Stimulated activated CD4-positive, alpha-beta T cell treated with anti-CD3 and anti-CD28 coated beads, Interleukin-2, amount 100 ng/mL, for 24 hours (primary cell): ENCODE results near the gene DNAJC17.

Experiments
- DNase-seq, 2 donors: peaks; one replicate each; pipeline ENCODE4 v3.0.0-alpha.2; 2020

The DNAJC17 gene

GRCh38 chr15:40828447-40829036 lies 21.3 kb upstream of the DNAJC17 start, which contains the start of gene PPP1R14D:
TSS of gene PPP1R14D (minus strand) at chr15:40828708. CDS start at chr15:40828641, 67 bp downstream.
- no peak for DNase-seq

GRCh38 chr15:40826423-40827075 lies 19.3 kb upstream of the DNAJC17 start:
- no peak for DNase-seq

- no peak for DNase-seq
Measured at GRCh38 chr15:40825661-40826422, 18.6 kb upstream of the DNAJC17 start.

- no peak for DNase-seq
Measured at GRCh38 chr15:40823572-40824343, 16.5 kb upstream of the DNAJC17 start.

GRCh38 chr15:40821195-40821594 lies 13.9 kb upstream of the DNAJC17 start:
- no peak for DNase-seq

DNA sequence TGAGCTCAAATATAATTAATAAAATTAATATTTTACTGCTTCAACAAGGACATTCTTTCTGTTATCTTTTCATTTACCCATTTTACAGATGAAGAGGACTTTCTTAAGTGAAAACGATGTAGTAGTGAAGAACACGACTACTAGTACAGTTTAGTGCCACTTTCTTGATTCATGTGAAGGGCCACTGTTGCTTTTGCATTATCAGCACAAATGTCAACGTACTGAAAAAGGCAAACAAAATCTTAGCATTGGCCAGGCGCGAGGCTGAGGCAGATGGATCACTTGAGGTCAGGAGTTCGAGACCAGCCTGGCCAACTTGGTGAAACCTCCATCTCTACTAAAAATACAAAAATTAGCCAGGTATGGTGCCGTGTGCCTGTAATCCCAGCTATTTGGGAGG lies 11.8 kb upstream of the DNAJC17 start:
- no peak for DNase-seq

- DNase-seq: no peak
Measured at GRCh38 chr15:40815042-40815698, 7.9 kb upstream of the DNAJC17 start.

- no peak for DNase-seq
Measured at GRCh38 chr15:40812721-40813425, 5.6 kb upstream of the DNAJC17 start.

DNA sequence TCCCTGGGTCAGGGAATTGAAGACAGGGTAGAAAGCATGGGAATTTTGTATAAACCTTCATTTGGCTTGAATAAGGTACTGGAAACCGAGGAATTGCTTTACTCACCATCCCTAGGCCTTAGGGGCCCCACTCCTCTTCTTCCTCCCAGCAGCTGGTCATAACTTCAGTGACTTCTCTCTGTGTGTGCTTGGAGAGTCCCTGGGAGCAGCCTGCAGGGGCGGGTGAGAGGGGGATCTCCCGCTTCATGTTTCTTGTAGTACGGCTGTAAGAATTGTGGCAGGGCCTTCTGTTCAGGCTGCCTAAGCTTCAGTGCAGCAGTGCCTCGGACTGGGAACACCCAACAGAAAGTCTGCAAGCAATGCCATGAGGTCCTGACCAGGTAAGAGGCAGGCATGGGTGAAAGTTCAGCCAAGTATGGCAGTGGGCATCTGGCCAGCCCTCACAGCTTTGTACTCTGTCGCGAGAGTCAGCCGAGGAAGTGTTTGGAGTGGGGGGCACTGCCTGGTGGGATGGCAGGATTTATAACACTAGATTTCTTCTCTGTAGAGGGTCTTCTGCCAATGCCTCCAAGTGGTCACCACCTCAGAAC lies 1.7 kb upstream of the DNAJC17 start:
- no peak for DNase-seq

DNA sequence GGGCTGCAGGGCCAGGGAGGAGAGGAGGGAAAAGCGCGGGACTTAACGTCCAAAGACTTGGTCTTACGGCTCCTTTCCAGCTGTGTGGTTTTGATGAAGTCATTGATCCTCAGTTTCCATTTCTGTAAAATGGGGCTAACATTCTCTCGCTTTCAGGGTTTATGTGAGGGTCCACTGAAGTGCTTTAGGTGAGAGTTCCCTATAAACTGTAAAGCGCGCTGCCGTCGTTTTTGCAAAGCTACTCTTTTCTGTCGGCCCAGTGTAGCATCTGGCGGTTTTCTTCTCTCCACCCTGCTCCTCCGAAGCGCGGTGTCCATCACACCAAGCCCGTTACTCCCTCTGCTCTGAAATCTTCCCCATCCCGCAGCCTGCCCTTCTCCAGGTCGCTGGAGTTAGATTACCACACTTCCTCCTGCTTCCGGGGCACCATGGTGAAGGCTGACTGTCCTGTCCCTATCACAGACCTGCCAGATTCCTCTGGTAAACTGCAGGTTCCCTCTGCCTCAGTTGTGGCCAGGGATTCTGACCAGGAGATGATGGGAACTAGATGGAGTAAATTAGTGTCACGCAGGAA lies 702 bp upstream of the DNAJC17 start:
- no peak for DNase-seq

DNA sequence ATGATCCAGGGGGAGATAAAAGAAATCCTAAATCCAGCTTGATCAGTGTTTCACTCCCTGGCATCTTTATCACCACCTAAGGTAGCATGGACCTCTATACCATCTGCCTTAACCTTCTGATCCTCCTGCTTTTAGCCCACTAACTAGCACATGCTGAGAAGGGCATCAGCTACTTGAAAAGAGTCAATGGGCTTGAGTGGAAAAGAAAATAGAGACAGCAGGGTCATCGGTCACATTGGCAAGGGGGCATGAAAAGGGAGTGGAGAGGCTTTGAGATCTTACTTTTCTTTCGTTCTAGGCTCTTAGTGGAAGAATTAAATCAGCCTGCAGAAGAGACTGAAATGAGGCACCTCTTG lies 623 bp downstream of the DNAJC17 start:
- no peak for DNase-seq

DNA sequence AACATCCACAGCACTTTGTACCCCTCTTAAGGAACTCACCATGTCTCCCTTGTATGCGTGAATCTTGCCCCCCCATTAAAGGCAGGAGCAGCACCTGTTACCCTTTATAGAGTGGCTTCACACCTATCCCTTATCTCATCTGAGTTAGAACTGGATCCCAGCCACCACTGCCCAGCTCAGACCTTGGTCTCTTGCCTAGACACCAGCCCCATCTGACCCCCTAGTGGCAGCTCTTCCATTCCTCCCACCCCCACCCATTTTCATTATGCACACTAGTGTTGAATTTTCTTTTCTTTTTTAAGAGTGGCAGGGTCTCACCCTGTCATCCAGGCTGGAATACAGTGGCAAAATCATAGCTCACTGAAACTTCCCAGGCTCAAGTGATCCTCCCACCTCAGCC lies 3.6 kb downstream of the DNAJC17 start:
- no peak for DNase-seq

DNA sequence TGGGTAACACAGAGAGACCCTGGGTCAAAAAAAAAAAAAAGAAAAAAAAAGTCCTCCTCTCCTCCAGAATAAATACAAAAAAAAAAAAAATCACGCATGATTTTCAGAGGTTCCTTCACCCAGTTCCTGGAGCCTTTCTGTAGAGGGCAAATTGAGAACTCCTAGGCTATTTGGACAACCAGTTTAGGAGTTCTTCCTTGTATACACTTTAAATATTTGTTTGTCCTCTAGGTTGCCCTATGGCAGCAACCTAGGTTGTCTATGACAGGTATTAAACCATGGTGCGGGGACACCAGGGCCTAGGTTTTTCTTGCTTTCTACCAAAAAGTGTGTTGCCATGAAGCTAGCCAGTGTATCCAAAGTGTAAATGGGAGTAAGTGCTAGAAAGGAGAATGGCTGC lies 4.2 kb downstream of the DNAJC17 start:
- no peak for DNase-seq

GRCh38 chr15:40799523-40799922 lies 7.8 kb downstream of the DNAJC17 start:
- DNase-seq: no peak

- DNase-seq: no peak
Measured at GRCh38 chr15:40796512-40796911, 10.8 kb downstream of the DNAJC17 start.

- no peak for DNase-seq
Measured at GRCh38 chr15:40796041-40796440, 11.2 kb downstream of the DNAJC17 start.

DNA sequence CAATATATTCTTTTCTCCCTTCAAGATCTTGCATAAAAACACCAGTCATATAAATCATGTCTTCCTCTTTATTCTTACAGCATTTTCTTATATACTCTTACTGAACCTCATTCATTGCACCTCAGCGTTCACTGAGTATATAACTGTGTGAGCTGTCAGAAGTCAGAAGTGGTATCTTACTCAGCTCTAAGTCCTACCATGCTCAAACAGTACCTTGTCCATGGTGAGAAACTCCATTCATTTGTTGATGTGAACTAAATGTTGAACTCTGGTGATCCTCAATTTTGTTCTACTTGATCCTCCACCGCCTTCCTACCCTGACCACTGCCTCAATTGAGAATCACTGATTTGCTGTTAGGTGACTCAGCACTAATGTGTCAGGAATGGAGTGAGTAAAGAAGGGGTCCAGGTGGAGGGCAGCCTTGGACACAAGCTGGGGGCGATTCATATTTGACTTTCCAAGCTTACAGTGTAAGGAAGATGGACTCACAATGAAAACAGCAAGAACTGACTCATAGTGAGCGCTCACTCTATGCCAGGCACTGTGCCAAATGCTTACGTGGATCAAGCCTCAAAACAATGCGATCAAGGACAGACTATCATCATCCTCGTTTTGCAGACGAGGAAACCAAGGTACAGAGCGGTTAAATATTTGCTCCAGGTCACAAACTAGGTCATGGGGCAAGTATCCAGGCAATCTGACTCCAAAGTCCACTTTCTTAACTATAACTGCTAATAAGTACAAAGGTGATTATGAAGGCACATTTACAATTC lies 13.9 kb downstream of the DNAJC17 start:
- peak in 1 of 2 donors; percentile 35 for DNase-seq

GRCh38 chr15:40792394-40792793 lies 14.9 kb downstream of the DNAJC17 start:
- DNase-seq: no peak

DNA sequence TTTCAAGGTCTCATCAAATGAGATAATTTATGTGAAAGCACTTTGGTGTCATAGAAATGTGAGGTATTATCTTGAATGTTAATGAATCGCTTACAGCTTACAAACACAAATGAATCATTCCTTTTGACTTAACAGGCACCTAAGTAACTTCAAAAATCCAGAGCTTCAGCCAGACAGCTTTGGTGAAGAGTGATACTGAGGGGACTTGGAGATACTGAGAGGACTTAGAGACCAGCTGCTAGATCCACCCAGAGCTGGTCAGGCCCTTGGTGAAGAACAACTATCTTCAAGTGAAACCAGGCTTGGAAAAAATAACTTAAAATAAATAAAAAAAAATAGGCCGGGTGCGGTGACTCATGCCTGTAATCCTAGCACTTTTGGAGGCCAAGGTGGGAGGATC lies 16.6 kb downstream of the DNAJC17 start:
- DNase-seq: no peak

DNA sequence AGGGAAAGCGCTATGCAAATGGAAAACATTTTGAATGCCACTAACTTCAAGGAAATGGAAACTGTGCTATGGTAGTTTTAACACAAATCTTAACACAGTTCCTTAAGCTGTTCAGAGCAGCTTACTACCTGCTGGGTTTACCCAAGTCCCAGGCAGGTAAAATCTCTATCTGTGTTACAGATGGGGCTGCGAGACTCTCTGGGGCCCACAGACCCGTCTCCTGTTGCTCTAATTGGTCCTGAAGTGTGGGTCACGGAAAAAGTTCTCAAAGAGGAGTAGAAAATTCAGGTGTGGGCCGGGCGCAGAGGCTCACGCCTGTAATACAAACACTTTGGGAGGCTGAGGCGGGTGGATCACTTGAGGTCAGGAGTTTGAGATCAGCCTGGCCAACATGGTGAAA lies 17.3 kb downstream of the DNAJC17 start:
- no peak for DNase-seq

GRCh38 chr15:40789119-40789518 lies 18.2 kb downstream of the DNAJC17 start:
- no peak for DNase-seq
